Hepatocyte (in vitro differentiated cells): ENCODE results near the gene SYCP2L.

Experiments
- CTCF ChIP-seq: fragments of 200-600 bp; sonication (generic); IDR thresholded peaks from 2 replicates; pipeline ENCODE4 v1.5.1; 2016; ENCODE audit warnings: antibody characterized with exemption, mild to moderate bottlenecking; ENCODE audit not compliant: poor library complexity
- EZH2 ChIP-seq: fragments of 200-600 bp; sonication (generic); IDR thresholded peaks from 2 replicates; pipeline ENCODE4 v1.6.1; 2016; ENCODE audit warnings: antibody characterized with exemption, mild to moderate bottlenecking, borderline replicate concordance
- EZH2phosphoT487 ChIP-seq: fragments of 200-600 bp; sonication (generic); IDR thresholded peaks from one replicate; pipeline ENCODE4 v1.6.1; 2018; ENCODE audit warnings: antibody characterized with exemption, mild to moderate bottlenecking, low read depth, moderate library complexity; ENCODE audit not compliant: unreplicated experiment, severe bottlenecking

- TF ChIP-seq CTCF: no peak
- no peak for TF ChIP-seq EZH2phosphoT487
- no peak for TF ChIP-seq EZH2
Observed at GRCh38 chr6:10837995-10838793, 48.7 kb upstream of the SYCP2L start, which contains the start of gene MAK.
